ENCODE results near the gene SH2D6. TPM values are rescaled to one million over a fixed set of nuclear protein-coding genes. Genes with fewer than 3 reads are reported as not detected.

The SH2D6 gene
- total RNA-seq, 1 experiment from 2014 or later, result 0.66 TPM

- in situ Hi-C loops (cut with HindIII; ENCODE audit: low pct_unique_long_range_greater_than_20kb, low sequenced_read_pairs), result no loop called here
- no peak for DNase-seq (ENCODE audit: low read depth, low spot score)
These were observed 30.1 kb downstream of the SH2D6 start for GRCh38 chr2:85448461-85449213.

DNA sequence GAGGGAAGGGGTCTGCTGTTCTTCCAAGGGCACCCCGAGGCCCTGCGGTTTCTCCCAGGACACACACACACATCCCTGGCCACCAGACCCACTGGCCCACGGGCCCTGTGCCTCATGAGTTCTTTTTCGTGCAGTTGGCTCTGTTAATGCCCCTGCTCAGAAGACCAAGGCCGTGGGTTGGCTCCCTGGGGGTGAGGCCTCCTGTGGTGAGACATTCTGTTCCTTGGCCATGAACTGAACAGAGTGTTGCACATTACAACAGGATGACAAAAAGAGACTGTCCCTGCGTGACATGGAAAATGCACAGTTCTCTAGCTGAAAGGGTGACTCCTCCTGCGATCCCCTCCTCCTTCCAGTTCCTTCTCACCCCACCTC lies 30.7 kb downstream of the SH2D6 start:
- DNase-seq (ENCODE audit: low read depth, low spot score), result no peak
- in situ Hi-C loops (cut with HindIII; ENCODE audit: low pct_unique_long_range_greater_than_20kb, low sequenced_read_pairs), result no loop called here

DNA sequence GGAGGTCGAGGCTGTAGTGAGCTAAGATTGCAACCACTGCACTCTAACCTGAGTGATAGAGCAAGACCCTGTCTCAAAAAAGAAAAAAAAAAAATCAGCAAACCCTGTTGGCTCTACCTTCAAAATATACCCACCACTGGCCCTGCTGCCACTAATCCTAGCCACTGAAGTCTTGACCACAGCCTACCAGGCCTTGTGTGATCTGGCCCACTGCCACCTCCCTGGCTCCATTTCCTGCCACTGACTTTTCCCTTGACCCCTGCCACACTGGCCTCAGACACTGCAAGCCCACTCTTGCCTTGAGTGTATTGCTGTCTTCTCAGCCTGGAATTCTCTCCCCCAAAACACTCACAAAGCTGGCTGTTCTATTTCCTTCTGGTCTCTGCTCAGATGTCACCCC lies 33.7 kb downstream of the SH2D6 start:
- in situ Hi-C loops (cut with HindIII; ENCODE audit: low pct_unique_long_range_greater_than_20kb, low sequenced_read_pairs), result no loop called here
- no peak for DNase-seq (ENCODE audit: low read depth, low spot score)

DNA sequence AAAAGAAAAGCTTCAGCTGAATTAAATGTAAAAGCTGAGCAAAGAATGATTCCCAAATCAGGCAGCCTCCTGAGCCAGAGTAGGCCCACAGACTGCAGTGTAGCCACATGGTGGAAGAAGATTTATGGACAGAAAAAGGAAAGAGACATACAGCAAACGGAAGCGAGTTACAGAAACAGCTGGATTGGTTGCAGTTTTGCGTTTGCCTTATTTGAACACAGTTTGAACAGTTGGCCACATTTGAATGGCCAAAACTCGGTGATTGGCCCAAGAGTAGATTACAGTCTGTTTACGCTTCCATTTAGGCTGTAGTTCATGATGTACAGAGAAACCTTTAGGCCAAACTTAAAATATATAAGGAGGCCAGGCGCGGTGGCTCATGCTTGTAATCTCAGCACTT lies 35.1 kb downstream of the SH2D6 start:
- in situ Hi-C loops (cut with HindIII; ENCODE audit: low pct_unique_long_range_greater_than_20kb, low sequenced_read_pairs), result no loop called here
- DNase-seq (ENCODE audit: low read depth, low spot score), result no peak

DNA sequence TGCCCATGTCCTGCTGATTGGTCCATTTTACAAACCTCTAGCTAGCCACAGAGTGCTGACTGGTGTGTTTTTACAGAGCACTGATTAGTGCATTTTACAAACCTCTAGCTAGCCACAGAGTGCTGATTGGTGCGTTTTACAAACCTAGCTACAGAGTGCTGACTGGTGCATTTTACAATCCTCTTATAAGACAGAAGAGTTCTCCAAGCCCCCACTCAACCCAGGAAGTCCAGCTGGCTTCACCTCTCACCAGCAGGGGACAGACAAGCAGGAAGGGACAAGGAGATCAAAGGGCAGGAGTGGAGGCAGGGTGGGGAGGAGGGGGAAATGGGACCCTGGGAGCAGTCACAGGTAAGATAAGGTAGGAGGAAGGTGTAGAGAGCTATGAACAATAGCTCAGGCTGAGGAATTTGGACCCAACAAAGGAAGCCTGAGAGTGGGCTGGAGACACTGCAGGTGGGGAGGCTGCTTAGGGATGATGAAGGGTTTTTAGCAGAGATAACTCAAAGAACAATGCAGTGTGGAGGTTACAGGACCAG lies 37.1 kb downstream of the SH2D6 start:
- DNase-seq (ENCODE audit: low read depth, low spot score), result no peak

GRCh38 chr2:85457043-85457442 lies 38.5 kb downstream of the SH2D6 start:
- DNase-seq (ENCODE audit: low read depth, low spot score), result no peak
- in situ Hi-C loops (cut with HindIII; ENCODE audit: low pct_unique_long_range_greater_than_20kb, low sequenced_read_pairs), result no loop called here

More for the DNA sequence above, 37.1 kb downstream of the SH2D6 start:
- in situ Hi-C loops (cut with HindIII; ENCODE audit: low pct_unique_long_range_greater_than_20kb, low sequenced_read_pairs), result no loop called here

DNA sequence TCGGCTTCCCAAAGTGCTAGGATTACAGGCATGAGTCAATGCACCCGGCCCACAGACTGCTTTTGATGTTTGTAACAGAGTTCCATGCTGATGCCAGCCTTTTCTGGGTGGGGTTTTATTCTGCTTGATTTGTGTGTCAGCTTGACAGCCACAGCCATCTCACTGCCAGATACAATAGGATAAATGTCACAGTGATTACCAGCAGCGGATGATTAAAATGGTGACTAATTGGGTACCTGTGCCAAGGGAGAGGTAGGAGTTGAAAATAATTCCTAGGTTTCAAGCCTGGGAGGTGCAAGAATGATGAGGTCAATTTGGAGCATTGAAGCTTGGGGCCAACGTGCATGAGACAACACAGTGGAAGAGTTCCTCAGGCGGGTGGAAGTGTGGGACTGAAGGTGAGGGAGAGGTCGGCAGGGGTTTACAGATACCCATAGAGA lies 39.4 kb downstream of the SH2D6 start:
- in situ Hi-C loops (cut with HindIII; ENCODE audit: low pct_unique_long_range_greater_than_20kb, low sequenced_read_pairs), result no loop called here
- no peak for DNase-seq (ENCODE audit: low read depth, low spot score)

DNA sequence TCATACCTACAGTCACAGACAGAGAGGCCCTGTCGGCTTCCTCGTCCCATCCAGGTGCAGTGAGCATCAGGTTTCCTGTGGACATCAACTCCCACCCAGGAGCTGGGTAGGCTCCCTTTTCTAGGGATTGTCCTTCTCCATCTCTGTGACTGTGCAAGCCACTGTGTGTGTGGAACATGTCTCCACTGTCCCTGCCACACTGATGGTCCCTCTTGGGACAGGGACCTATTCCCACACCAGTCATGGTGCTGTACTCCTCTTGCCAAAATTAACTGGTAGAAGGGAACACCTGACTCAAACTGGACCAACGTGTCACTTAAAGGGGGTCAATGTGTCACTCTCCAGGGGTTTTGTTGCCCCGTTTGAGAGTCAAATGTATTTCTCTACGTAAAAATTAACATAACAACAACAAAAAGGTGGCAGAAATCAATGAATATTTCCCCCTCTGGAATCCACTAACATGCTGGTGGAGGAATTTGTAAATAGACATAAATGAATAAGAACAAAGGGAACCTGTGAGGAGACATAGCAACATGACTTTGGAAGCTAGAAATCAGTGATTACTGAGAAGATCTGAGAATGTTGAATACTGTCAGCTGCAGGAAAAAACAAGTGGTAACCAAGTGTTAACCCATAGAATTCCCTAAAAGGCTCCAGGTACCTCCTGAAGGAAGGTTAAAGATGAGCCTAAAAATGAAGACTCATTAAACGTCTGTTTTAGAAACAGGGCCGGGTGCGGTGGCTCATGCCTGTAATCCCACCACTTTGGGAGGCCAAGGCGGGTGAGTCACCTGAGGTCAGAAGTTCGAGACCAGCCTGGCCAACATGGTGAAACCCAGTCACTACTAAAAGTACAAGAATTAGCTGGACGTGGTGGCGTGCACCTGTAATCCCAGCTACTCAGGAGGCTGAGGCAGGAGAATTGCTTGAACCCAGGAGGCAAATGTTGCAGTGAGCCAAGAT lies 40.4 kb downstream of the SH2D6 start:
- DNase-seq (ENCODE audit: low read depth, low spot score), result no peak
- in situ Hi-C loops (cut with HindIII; ENCODE audit: low pct_unique_long_range_greater_than_20kb, low sequenced_read_pairs), result no loop called here

- in situ Hi-C loops (cut with HindIII; ENCODE audit: low pct_unique_long_range_greater_than_20kb, low sequenced_read_pairs), result no loop called here
These were observed 41.3 kb downstream of the SH2D6 start for GRCh38 chr2:85459771-85460170.

GRCh38 chr2:85462322-85462721 lies 43.8 kb downstream of the SH2D6 start:
- DNase-seq (ENCODE audit: low read depth, low spot score), result no peak

More at GRCh38 chr2:85459771-85460170, 41.3 kb downstream of the SH2D6 start:
- DNase-seq (ENCODE audit: low read depth, low spot score), result no peak

DNA sequence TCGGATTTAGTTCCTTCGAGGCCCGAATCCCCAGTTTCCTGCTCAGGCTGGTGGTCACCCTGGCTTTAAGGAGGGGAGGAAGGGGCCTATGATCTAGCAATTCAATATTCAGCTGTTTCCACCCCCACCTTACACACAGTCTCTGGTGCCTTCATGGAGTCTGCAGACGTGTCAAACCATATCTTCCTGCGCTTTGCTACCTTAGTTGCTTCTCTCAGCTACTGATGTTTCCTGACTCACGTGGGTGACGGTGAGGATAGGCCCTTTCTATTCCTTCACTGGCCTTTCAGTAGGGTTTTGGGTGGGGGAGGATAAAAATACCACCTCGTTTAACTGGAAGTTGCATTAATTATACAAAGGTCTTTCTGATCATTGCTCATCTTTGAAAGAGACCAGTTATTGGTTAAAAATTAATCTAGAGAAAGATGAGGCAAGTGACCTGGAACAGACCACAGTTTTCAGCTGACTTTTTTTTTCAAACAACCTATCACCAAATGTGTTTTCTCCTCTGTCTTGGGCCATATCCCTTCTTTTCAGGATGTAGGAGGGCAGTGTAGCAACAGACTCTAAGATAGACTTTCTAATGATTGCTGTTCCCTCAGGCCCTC lies 49.7 kb downstream of the SH2D6 start:
- in situ Hi-C loops (cut with HindIII; ENCODE audit: low pct_unique_long_range_greater_than_20kb, low sequenced_read_pairs), result no loop called here
- no peak for DNase-seq (ENCODE audit: low read depth, low spot score)

More at GRCh38 chr2:85462322-85462721, 43.8 kb downstream of the SH2D6 start:
- in situ Hi-C loops (cut with HindIII; ENCODE audit: low pct_unique_long_range_greater_than_20kb, low sequenced_read_pairs), result no loop called here

DNA sequence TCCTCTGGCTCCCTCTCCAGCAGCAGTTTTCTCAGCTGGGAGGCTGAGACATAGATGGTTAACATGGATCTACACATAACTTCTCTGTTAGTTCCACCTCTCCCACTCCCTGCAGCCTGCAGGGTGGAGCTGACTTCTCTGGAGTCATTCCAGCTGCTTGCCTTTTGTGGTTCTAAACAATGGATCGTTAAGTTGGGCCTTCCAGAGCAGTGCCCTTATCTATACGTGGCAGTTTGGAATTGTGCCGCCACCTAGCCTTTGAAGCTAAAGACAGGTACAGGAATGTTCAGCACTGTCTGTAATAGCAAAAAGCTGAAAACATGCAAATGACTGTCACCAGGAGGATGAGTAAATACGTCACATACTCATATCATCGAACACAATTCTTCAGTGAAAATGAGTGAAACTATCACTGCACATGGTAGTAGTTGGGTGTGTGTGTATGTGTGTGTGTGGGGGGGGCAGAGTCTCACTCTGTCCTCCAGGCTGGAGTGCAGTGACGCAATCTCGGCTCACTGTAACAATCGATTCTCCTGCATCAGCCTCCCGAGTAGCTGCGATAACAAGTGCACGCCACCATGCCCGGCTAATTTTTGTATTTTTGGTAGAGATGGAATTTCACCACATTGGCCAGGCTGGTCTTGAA lies 50.3 kb downstream of the SH2D6 start:
- DNase-seq (ENCODE audit: low read depth, low spot score), result no peak
- in situ Hi-C loops (cut with HindIII; ENCODE audit: low pct_unique_long_range_greater_than_20kb, low sequenced_read_pairs), result no loop called here

DNA sequence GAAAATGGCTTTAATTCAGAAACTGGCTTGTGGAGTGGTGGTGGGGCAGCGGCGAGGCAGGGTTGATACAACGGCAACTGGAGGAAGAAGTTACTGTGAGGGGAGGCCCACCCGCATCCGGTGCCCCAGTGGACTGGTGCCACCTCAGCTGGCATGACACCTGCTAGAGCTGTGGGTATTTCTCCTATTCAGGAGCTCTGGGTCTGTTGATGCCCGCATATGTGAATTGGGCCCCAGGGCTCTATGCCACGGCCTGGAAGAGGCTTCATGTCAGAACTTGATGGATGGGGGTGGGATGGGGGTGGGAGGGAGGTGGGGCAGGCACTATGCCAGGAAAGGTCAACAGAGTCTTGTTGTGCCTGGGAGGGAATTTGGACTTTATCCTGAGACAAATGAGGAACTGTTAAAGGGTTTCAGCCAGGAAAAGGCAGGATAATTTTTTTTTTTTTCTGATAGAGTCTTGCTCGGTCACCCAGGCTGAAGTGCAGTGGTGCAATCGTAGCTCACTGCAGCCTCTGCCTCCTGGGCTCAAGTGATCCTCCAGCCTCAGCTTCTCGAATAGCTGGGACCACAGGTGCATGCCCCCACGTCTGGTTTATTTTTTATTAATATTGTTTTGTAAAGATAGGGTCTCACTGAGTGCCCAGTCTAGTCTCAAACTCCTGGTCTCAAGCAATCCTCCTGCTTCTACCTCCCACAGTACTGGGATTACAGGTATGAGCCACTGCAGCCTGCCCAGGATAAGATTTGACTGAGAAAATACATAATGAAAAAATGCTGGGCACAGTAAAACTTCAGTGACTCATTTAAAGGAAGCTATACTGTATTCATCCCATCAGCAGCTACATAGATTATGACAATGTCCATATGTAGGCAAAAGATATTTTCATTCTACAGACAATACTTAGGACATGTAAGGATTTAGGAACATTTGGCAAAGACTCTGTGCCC lies 52.6 kb downstream of the SH2D6 start:
- DNase-seq (ENCODE audit: low read depth, low spot score), result peak; percentile 65
- in situ Hi-C loops (cut with HindIII; ENCODE audit: low pct_unique_long_range_greater_than_20kb, low sequenced_read_pairs), result no loop called here

DNA sequence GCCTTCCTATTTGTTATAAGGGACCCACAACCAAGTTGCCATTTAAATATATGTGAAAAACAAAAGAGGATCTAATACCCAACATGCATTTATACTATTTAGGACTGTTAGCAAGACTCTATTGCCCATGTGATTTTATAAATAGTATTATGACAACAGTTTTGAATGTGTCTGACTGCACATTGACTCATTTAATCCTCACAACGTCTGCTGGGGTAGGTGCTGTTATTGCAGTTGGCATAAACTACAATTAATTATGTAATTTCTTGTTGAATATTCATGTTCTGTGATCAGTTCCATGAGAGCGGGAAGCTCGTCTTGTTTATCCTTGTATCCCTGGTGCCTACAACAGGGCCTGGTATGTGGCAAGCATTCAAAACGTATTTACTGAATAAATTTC lies 53.7 kb downstream of the SH2D6 start:
- in situ Hi-C loops (cut with HindIII; ENCODE audit: low pct_unique_long_range_greater_than_20kb, low sequenced_read_pairs), result no loop called here
- no peak for DNase-seq (ENCODE audit: low read depth, low spot score)

DNA sequence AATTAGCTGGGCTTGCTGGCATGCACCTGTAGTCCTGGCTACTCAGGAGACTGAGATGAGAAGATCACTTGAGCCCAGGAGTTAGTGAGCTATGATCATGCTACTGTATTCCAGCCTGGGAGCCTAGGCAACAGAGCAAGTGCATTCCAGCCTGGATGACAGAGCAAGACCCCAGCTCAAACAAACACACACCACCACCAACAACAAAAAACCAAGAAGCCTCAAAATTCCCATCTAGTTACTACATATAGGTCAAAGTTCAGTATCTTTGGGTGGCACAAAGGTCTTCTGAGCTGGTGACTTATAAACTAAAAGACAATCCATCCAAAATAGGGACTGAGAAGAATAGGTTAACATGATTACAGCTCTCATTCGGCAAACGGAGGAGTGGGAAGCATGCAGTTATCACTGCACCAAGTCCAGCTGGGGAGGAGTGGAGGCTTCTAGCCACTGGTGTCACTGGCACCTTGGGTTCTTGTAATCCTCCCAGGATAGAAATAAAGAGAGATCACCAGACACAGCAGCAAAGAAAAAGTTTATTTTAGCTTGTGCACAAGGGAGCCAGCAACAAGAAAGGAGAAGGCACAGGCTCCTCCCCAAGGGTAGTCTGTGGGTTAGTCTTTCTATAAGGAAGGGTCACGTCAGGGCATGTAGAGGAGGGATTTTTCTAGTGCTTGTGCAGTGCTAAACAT lies 57.4 kb downstream of the SH2D6 start:
- in situ Hi-C loops (cut with HindIII; ENCODE audit: low pct_unique_long_range_greater_than_20kb, low sequenced_read_pairs), result no loop called here
- DNase-seq (ENCODE audit: low read depth, low spot score), result no peak

- in situ Hi-C loops (cut with HindIII; ENCODE audit: low pct_unique_long_range_greater_than_20kb, low sequenced_read_pairs), result no loop called here
- no peak for DNase-seq (ENCODE audit: low read depth, low spot score)
These were observed 58.1 kb downstream of the SH2D6 start for GRCh38 chr2:85476624-85477023.

Measured in SK-MEL-5 (cell line).